AG04449 (cell line): ENCODE data around the gene SH3D19.

Experiments
- CTCF ChIA-PET: fragments of 350-600 bp; formaldehyde crosslinking; extraction: SDS; loops from one replicate; lab custom pipeline; 2021; ENCODE audit warnings: antibody characterized with exemption; lab: Yijun Ruan, JAX
- POLR2A ChIA-PET: fragments of 400-600, 350-600 bp; formaldehyde crosslinking; extraction: SDS; loops from one replicate; lab custom pipeline; 2020; ENCODE audit warnings: antibody characterized with exemption, inconsistent platforms; lab: Yijun Ruan, JAX
- DNase-seq: peaks from one replicate; pipeline ENCODE4 v3.0.0-alpha.2; 2010; ENCODE audit warnings: low read depth, low spot score
- H3K4me3 ChIP-seq: 2 replicates; pipeline ENCODE4 v1.5.1; 2011; ENCODE audit warnings: low read depth, mild to moderate bottlenecking, control low read depth, low read length
- TF ChIP-seq, protein P1 (sequence below): IDR thresholded peaks from one replicate; pipeline ENCODE4 v1.5.1; 2011; ENCODE audit warnings: mild to moderate bottlenecking, moderate library complexity, low read length, control low read depth, inconsistent platforms; ENCODE audit not compliant: insufficient read depth; ENCODE audit errors: missing control alignments

SH3D19 gene

DNA sequence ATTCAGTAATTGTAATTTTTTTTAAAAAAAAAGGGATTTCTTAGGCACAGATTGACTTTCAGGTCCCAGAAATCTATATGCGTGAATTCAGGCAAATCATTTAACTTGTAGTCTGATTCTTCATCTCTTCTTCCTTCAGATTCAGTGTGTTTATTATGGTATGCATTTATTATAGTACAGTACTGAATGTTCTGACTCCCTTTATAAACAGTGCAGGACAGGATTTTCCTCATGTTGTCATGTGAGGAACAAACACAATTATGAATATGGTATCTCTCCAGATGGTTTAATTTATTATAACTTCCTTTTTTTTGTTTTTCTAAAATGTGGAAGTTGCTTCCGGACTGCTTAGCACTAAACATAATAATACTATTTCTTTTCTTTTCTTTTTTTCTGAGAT, 171.8 kb downstream of the SH3D19 start:
- H3K4me3 ChIP-seq = no peak overlapping the region
- no peak for DNase-seq
- TF ChIP-seq, protein P1, sequence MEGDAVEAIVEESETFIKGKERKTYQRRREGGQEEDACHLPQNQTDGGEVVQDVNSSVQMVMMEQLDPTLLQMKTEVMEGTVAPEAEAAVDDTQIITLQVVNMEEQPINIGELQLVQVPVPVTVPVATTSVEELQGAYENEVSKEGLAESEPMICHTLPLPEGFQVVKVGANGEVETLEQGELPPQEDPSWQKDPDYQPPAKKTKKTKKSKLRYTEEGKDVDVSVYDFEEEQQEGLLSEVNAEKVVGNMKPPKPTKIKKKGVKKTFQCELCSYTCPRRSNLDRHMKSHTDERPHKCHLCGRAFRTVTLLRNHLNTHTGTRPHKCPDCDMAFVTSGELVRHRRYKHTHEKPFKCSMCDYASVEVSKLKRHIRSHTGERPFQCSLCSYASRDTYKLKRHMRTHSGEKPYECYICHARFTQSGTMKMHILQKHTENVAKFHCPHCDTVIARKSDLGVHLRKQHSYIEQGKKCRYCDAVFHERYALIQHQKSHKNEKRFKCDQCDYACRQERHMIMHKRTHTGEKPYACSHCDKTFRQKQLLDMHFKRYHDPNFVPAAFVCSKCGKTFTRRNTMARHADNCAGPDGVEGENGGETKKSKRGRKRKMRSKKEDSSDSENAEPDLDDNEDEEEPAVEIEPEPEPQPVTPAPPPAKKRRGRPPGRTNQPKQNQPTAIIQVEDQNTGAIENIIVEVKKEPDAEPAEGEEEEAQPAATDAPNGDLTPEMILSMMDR = no peak
- POLR2A ChIA-PET = no interaction called here
- CTCF ChIA-PET = no interaction called here

- CTCF ChIA-PET = interaction anchor here (0.9 to 1.0 kb wide), 3 partner anchors 11 to 37 kb away, joined by 3 read pairs; no protein-coding TSS in a partner anchor
- DNase-seq = no peak
- POLR2A ChIA-PET = no interaction called here
- TF ChIP-seq, protein P1 = no peak
- no peak overlapping the region for H3K4me3 ChIP-seq
Observed at GRCh38 chr4:151152028-151152427, 173.4 kb downstream of the SH3D19 start.

GRCh38 chr4:151150821-151151580, 174.4 kb downstream of the SH3D19 start:
- TF ChIP-seq, protein P1 = no peak
- no peak for DNase-seq
- H3K4me3 ChIP-seq = no peak overlapping the region
- CTCF ChIA-PET = interaction anchor here (0.9 to 1.0 kb wide), 2 partner anchors 12 to 36 kb away, joined by 3 read pairs; no protein-coding TSS in a partner anchor
- POLR2A ChIA-PET = no interaction called here

DNA sequence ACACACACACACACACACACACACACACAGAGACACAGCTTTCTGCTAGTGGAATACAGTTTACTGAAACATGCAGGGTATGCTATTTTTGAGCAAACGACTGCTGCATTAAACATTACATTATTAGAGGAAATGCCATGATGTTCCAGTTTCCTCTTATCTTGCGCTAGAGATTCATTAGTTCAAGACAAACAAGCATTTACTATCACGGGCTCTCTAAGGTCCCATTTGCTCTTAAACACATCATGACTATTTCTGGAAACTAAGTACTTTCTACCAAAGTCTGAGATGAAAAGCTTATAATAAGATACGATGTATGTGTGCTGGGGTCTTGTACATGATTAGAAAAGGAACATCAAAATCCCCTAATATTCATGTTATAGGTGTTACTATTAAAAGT, 177.1 kb downstream of the SH3D19 start:
- TF ChIP-seq, protein P1 = no peak
- ChIA-PET CTCF (interaction anchor here (0.7 to 3.0 kb wide), 4 partner anchors 9 to 48 kb away, joined by 3 to 12 read pairs (median 3); no protein-coding TSS in a partner anchor), POLR2A (no interaction called here)
- no peak overlapping the region for H3K4me3 ChIP-seq
- no peak for DNase-seq

- no peak for DNase-seq
- ChIA-PET CTCF (interaction anchor here (3.0 kb wide), 1 partner anchor 30 kb away, joined by 12 read pairs; no protein-coding TSS in a partner anchor), POLR2A (no interaction called here)
- no peak overlapping the region for H3K4me3 ChIP-seq
- TF ChIP-seq, protein P1 = no peak
Observed at GRCh38 chr4:151147000-151147399, 178.4 kb downstream of the SH3D19 start.

DNA sequence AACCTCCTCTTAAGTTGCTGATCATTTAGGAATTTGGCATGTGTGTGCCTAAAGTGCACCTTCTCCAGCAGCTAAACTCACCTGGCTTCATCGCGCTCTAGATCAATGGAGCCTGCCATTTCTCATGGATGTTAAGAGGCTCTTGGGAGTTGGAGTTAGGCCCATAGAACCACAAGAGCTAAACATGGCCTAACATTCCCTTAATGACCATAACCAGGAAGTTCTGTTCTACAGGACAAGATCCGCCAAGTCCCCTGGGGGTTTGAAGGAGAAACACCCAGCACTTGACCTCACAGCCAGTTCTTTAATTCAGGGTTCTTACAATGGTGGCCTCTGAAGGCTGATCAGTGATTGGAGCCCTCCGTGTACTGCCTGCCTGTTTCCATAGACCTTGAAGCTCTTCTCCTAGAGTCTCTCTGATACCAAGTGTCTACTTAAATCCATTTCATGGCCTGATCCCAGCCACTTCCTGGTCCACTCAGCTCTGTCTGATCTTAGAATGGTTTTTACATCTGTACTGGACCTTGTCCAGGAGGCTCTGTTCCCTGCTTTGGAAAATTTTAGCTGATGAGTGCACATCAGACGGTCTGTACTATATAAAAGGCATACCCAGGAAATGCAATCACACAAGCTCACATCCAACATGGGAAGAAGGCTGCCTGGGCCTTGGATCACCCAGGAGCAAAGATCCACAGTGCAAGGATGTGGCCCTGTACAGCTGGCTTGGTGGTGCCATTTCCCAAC, 180.9 kb downstream of the SH3D19 start:
- no peak for DNase-seq
- TF ChIP-seq, protein P1 = no peak
- POLR2A ChIA-PET = interaction anchor here (0.7 kb wide), 1 partner anchor 803 kb away, joined by 3 read pairs; no protein-coding TSS in a partner anchor
- CTCF ChIA-PET = interaction anchor here (1.1 kb wide), 2 partner anchors 9 to 27 kb away, joined by 3 to 4 read pairs; no protein-coding TSS in a partner anchor
- no peak overlapping the region for H3K4me3 ChIP-seq
